Stimulated activated CD4-positive, alpha-beta T cell treated with anti-CD3 and anti-CD28 coated beads, Interleukin-15, amount 100 ng/mL, for 24 hours (primary cell): ENCODE measurements around the gene FAN1.

ENCODE experiments used
- DNase-seq: peaks from one replicate; pipeline ENCODE4 v3.0.0-alpha.2; 2020

The FAN1 gene

DNA sequence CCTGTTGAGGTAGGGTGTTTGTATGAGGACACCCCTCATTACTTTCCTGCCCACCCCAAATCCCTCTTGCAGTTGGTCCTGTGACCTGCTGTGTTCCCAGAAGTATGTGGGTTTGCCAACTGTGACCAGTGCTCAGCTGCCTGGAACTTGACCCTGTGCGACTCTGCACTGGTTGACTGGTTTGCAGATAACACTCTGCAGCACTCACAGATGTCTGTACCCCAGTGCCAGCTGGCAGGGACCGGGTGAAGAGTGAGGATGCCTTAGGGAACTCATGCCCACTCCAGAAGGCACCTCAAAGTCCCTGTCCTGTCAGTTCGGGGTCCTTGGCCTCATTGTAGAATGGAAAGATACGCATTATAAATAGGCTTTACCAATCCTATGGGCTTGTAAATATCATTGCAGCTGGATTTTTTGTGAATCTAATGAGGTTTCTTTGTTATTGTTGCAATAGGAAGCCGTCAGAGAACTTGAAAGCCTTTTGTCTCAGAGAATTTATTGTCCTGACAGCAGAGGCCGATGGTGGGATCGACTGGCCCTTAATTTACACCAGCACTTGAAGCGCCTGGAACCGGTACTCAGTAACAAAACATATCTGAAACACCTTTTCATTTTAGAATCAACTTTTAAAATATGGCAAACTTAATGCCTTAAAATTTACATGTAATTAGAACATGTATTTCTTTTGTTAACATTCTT lies 18.2 kb downstream of the FAN1 start:
- no peak for DNase-seq

DNA sequence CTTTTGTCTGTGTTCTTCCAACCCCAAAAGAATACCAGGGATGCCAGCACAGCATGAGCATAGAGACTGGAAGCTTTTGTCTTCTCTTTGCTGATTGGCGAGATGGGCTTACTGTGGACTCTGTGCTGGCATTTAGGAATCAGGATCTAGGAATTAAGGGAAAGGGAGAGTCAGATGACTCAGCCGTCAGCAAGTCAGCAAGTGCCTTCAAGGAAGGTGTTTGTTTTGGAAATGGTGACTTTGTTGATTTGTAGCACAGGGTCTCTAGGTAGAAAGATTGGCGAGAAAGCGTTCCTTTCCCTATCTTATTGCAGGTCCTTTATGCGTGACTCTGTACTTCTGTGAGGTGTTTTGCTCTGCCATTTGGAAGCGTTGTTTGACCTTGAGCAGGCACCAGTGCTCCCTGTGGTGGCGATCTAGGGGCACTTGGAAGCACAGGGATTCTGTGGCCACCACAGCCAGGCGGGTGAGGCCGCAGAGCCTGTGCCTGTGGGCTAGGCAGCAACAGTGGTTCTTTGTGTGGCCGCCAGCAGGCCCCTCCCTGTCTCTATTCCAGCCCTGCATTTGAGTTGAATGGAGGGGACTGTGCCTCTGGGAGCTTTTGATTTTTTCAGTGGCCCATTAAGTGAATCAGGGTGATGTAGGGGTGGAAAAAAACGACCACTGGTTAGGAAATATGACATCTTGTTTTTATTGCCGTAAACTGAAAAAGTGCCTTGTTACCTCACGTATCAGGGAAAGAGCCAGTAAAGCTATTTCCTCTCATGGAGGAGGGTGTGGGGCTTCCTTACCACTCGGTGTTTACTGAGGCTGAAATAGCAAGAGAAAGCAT lies 19.0 kb downstream of the FAN1 start:
- no peak for DNase-seq

DNA sequence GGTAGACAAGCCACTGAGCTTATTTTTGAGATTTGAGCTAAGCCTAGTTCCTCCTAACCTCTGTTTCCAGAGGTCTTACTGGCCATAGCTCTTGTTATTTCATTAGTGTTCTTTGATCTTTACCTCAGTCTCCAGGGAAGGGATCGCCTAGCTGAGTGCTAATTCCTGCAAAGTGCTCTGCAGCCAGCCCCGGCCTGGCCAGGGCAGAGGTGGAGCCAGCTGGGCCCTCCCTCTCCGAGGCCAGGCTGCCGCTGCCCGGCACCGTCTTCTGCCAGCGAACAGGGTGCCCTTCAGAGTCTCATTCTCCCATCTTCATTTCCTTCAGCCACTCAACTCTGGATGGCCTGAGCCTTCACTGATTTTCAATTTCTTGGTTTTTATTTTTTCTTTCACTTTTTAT lies 19.7 kb downstream of the FAN1 start:
- DNase-seq: no peak

DNA sequence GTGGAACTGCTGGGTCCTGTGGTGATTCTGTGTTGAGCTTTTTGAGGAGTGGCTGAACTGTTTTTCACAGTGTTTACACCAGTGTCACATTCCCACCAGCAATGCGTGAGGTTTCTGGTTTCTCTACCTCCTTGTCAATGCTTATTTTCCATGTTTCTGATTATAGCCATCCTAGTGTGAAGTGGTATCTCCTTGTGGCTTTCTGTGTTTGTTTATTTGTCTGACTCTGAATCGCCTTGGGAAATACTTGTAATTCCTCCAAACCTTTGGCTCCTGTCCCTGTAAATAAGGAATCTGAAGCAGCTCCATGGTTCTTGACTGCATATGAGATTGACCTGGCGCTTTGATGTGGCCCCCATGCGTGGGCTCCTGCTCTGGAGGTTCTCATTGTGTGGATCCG lies 20.6 kb downstream of the FAN1 start:
- DNase-seq: no peak

DNA sequence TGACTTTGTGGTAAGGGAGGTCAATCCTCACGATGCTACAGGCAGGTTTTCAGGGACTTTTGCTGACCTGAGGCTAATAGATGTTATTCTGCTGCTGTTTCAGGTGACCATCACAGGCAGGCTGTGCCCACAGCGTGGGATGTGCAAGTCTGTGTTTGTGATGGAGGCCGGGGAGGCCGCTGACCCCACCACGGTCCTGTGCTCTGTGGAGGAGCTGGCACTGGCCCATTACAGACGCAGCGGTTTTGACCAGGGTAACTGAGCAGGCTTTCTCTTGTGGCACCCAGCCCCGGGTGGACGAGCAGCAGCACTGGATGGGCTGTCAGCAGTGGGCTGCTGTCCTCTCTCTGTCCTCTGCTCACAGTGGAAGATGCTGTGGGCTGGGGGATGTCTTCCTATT lies 22.0 kb downstream of the FAN1 start:
- no peak for DNase-seq

DNA sequence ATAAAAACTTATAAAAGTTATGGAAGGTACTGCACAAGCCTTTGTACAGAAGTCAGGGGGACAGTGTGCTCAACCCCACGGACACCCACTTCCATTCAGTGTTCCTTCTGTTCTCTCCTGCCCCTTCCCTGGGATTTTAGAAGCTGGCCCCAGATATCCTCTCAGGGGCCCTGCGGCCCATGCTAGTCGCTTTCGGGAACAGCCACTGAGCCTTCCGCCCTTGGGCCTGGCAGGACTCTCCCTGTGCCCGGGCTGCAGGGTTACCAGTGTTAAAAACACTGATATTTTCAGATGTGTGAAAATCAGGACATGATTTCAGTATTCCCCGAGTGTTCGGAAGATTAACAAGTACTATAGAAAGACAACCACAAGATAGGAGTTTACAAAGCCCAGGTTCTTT lies 22.4 kb downstream of the FAN1 start:
- no peak for DNase-seq

DNA sequence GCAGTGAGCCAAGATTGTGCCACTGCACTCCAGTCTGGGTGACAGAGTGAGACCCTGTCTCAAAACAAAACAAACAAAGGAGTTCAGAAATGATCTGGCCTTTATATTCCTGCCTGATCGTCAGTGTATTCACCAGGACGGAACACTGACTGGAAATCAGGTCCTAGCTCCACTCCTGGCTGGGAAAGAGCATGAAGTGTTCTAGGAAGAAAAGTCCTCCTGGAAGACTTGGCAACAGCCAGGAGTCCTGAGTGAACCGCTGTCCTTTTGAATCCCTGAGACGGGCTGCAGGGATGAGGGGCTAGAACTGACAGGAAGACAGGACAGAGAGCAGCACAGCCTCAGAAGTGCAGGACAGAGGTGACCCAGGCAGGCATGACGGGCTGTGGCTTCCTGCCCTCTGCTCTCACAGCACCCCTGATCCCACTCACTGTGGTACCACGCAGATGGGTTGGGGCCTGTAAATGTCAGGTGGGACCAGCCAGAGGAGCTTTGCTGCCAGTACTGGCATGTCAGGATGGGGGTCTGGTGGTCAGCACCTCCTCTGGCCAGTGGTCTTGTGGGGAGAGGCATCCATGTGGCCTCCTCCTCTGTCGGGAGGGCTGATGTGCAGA lies 23.5 kb downstream of the FAN1 start:
- DNase-seq: no peak

DNA sequence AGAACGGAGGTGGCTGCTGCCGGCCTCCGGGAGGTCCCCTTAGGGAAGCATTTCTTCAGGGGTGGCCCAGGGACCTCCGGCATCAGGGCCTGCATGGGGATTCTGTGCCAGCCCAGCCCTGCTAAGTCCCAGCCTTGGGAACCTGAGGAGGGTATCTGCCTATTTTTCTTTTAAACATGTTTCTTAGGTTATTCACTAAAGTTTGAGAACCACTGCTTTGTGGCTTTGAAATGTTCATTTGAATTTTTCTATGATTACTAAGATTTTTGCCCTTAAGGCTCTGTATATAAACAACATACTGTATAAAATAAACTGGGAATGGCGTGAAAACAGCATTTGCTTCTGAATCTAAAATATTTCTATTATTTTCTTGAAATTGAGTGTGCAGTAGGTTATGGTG lies 24.4 kb downstream of the FAN1 start:
- DNase-seq: no peak

DNA sequence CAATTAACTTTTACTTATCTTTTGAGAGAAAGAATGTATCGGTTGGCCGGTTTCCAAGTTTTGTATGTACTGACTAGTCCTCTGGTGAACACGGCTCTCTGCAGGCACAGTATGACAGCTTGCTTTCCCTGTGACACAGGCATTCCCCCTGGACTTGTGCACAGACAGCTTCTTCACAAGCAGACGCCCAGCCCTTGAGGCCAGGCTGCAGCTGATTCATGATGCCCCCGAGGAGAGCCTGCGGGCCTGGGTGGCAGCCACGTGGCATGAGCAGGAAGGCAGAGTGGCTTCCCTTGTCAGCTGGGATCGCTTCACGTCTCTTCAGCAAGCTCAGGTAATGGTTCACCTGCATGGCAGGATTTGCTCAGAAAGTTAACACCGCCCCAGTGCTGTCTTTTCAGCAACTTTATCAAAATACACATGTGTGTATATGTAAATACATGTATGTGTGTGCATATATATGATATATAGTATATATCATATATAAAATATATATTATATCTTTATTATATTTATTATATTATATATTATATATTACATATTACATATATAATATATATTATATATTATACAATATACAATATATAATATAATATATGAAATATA lies 25.5 kb downstream of the FAN1 start:
- DNase-seq: no peak

DNA sequence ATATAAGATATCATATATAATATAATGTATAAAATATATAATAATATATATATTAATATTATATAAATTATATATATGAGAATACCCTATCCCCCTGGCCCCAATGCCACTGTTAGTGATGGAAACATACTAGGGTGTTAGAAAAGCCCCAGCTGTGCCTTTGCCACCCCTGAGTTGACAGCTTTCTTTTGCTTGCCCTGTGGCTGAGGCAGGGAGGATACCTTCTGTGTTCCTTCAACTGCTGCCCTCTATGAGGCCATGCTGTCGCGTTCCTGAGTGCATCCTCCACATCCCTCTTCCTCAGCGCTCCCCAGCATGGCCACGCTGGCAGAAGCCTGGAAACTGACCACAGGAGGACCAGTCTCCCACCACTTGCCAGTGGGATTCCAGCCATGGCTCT lies 26.3 kb downstream of the FAN1 start:
- no peak for DNase-seq

DNA sequence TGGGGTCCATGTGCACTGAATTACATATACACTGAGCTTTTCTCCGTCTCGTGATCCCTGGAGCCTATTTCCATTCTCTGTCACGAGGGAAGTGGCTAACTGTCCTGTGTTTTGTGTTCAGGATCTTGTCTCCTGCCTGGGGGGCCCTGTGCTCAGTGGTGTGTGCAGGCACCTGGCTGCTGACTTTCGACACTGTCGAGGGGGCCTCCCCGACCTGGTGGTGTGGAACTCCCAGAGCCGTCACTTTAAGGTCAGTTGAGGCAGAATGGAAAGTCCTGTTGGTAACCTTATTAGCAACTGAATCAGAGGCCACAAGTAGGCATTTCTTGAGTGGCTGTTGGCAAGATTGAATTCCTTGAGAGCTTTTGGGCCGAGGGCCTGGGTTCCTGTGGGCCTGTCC lies 26.7 kb downstream of the FAN1 start:
- no peak for DNase-seq

DNA sequence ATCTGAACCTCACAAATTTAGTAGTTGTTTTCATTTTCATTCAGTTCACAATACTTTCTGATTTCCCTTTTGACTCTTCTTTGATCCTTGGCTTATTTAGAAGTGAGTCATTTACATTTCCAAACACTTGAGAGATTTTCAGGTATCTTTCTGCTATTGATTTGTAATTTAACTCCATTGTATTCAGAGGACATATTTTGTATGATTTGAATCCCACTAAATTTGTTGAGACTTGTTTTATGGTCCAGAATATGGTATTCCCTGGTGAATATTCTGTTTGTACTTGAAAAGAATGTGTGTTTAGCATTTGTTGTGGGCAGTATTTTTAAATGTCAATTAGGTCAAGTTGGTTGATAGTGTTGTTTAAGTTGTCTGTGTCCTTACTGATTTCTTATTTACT lies 29.6 kb downstream of the FAN1 start:
- no peak for DNase-seq

DNA sequence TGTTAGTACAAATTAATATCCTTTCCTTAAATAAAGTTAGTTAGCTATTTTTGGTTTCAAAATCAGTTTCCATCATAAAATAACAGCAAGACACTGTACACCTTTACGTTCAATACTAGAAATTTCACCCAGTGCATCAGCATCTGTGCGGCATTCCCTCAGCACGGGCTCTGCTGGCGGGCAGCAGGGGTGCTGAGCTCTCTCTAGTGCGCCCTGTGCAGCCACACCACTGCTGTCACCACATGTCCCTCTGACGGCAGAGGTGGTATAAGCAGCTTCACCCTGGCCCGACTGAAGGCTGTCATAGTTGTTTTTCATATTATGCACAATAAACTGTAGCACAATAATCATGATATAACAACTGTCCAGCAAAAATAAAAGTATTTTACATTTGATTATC lies 35.4 kb downstream of the FAN1 start:
- no peak for DNase-seq

DNA sequence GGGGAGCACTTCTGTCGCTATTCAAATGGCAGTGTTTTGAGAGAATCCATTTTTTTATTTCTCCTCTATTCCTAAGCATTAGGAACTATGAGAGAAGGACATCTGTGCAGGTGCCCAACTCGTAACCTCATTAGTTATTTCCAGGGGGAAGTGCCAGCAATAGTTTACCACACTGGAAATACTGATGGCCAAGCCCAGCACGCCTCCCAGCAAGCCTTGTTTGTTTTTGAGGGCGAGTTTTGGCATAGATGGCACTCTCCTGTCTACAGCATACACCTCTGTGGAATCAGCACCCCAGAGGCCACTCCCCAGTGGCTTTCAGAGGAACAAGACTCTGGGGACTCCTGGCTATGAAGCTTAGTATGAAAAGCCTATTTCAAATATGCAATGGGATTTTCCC lies 36.6 kb downstream of the FAN1 start:
- DNase-seq: no peak

DNA sequence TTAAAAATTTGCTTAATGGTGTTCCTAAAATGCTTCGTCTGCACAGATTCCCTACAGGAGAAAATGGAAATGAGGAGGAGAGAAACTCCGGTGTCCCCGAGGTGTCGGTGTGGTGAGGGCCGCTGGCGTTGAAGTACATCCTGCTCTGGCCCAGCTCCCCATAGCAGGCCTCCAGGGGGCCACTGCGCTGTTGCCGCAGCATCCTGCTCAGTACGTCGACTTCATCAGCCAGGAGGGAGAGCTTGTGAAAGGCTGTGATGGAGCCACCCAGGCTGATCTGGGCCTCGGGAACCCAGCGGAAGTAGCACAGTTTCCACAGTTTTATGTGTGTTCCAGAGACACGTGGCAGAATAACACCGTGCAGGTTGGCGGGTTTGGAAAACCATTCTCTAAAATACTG lies 37.8 kb downstream of the FAN1 start:
- no peak for DNase-seq

DNA sequence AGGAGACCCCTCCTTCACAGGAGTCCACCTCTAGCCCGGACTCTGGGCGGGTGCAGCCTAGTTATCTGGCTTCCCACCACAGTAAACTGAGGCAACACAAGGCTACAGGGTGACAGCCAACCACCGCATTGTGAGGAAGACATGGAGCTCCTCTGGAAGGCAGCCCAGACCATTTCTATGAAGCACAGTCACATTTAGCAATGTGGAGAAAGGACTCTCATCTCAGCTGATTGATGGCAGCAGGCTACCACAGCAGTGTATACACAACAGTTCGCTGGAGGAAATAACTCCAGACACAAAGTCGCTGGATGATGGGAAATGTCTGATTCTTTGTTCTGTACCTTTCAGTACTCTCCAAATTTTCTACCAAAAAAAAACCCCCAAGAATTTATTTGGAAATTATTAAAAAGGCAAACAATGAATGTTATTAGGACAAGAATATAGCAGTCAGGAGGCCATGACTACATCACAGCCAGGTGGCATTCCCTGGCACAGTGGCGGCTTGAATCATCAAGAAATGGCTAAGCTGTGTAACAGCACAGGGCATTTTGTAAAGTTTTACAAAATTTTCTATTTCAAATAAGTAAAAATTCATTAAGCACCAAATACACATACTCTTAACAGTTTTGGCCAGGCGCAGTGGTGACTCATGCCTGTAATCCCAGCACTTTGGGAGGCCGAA lies 40.1 kb downstream of the FAN1 start:
- no peak for DNase-seq

DNA sequence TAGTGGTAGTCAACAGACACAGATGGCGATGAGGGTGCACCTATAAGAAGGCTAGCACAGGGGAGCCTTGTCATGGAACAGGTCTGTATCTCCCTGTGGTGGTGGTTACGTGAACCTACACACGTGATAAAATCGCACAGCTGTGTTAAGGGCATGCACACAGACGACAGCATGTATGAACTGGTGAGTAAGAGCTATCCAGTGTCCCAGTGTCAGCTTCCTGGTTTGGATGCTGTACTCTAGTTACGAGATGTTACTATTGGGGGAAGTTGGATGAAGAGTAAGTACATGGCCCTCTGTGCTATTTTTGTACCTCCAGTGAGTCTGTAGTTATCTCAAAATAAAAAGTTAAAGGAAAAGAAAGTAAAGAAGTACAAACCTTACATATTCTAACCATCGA lies 49.5 kb downstream of the FAN1 start:
- DNase-seq: no peak

DNA sequence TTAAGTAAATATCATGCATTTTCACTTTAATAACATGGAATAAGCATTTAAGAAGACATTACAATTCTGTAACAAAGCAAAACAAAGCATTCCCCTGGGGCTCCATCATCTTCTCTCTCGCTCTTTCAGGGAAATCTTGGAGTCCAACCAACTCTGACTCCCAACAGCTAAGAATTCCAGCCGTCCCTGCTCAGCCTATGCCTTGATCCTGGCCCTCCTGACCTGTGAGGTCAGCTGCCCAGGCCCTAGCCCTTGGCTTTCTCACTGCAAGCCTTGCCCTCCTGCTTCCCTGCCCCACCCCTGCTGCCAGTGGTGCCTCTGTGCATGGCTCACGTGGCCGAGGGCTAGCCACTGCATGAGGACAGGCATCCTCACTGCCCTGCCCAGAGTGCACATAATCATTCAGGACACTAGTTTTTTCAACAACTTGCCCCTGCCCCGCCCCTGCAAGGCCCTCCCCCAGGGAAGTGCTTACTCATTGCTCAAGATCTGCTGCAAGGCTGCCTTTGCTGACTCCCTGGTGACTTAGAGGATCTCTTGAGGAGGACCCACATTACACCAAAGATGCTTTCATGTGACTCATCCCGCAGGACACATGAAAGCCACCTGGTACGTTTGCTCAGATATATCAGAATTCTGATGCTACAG lies 50.1 kb downstream of the FAN1 start:
- DNase-seq: peak; percentile 24

DNA sequence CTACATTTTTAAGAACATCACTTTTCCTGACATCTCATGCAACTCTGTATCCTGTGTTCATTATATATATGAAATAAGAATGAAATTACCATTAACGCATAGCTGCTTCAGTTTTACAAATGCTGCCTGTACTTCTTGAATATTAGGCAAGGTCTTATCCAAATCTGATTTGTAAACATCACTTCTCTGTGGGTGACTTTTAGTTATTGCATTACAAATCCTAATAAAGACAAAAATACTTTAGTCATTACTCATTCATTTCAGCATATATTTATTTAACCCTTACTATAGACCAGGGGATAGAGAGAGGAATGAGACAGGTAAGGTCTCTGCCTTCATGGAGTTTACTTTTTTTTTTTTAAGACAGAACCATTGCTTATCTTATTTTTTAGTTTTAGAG lies 51.0 kb downstream of the FAN1 start:
- DNase-seq: no peak

DNA sequence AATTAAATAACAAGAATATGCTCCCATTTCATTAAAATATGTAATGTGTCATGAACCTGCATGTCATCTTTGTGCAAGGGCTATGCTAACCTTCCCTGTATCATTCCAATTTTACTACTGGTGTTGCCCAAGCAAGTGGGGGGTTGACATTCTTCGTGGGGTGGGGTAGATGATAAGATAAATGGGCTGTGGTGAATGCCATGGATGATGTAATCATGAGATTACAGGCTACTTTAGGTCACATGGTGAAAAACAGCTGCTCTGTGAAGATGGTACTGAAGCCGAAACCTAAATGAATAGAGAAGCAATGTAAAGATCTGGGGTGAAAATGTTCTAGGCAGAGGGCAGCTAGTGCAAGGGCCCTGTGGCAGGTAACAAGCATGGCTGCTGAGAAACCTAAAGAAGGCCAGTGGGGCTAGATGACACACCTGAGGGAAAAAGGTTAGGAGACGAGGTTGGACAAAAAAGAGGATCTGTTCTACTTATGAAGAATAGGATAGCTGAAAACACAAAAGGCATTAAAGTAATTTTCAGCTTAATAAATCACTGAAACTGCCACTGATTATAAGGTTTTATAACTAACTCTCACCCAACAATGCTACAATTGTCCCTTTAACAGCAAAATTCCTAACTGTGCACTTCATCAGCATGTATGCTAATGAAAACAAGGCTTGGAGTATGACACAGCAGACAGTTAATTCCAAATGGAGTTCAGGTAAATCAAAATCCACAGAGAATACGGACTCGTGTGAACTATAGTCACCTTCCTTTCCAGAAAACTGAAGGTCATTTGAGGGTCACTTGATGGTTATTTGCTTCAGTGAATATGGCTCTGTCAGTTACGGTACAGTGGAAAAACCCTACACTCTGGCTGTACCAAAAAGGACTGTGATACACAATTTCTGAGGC lies 52.8 kb downstream of the FAN1 start:
- DNase-seq: no peak

DNA sequence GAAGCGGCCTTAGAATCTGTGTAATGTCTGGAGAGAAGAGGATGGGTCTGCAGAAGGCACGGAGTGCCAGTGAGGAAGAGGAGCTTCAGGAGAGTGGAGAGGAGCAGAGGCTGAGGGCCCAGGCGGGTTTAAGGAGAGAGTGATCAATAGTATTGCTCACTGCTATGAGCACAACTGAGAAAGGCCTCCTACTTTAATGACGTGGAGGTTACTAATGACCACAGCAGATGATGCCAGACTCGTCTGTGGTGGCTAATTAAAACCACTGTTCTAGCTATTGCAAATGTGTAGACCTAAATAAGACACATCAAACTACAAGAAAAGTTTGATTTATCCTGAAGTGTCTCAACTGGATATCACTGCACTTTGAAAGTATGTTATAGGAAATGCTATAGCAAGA lies 54.5 kb downstream of the FAN1 start:
- no peak for DNase-seq

DNA sequence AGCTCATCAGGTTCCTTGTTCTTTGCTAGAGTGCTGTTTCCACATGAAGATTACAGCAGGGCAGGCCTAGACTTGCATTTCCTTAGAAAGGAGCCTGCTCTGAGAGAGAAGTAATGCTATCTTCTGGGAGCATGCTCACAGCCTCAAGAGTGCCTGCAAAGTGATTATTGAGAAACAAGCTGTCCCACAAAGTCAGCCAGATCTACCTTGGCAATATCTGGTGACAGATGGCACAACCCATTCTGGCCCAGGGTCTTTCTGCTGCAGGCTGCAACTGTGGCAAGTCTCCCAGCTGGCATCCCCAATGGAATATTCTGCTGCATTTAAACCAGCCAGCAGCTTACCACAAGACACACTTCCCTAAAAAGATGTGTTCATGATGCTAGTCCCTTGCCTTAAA lies 58.4 kb downstream of the FAN1 start:
- DNase-seq: no peak
